Measurements from ENCODE around the gene CCDC27. TPM values are rescaled to one million over a fixed set of nuclear protein-coding genes. Genes with fewer than 3 reads are reported as not detected.

The CCDC27 gene
- total RNA-seq, 4 donors from 2014 or later = 0.13 TPM; not detected in 3

GRCh38 chr1:3710251-3710650 is 42.0 kb upstream of the CCDC27 start:
- Histone ChIP-seq H3K27ac (no peak overlapping the region), H3K4me3 (replicated peaks in 1 of 3) (no peak overlapping the region), H3K4me1 (peaks cover 0 to 6% of the 10 kb centered on the region in 2 donors), H3K27me3 (no peaks in the 10 kb centered on the region), H3K36me3 (no peaks in the 10 kb centered on the region), H3K9me3 (no peaks in the 10 kb centered on the region)
- WGBS, 2 donors = 90 to 95% methylated on average over 11 to 12 of the region's 15 CpGs
- intact Hi-C loops (cut with DNase I) = no loop called here
- TF ChIP-seq POLR2A (IDR thresholded peaks at IDR 0.05) (no peak), CTCF (IDR thresholded peaks at IDR 0.05) (no peak)
- DNase-seq = no peak

GRCh38 chr1:3711381-3711779 is 40.9 kb upstream of the CCDC27 start:
- no peak for TF ChIP-seq POLR2A (IDR thresholded peaks at IDR 0.05)
- no peak for TF ChIP-seq CTCF (IDR thresholded peaks at IDR 0.05)
- Histone ChIP-seq H3K9me3 (no peaks in the 10 kb centered on the region), H3K27ac (no peak overlapping the region), H3K36me3 (no peaks in the 10 kb centered on the region), H3K4me3 (replicated peaks in 1 of 3) (no peak overlapping the region), H3K4me1 (peaks cover 0 to 6% of the 10 kb centered on the region in 2 donors), H3K27me3 (no peaks in the 10 kb centered on the region)
- 76 to 87% methylated on average over 8 to 11 of the region's 11 CpGs for WGBS, 2 donors
- no peak for DNase-seq
- intact Hi-C loops (cut with DNase I) = no loop called here

GRCh38 chr1:3711780-3712451 is 40.3 kb upstream of the CCDC27 start:
- intact Hi-C loops (cut with DNase I) = no loop called here
- no peak overlapping the region for H3K4me3 ChIP-seq (replicated peaks in 1 of 3)
- no peaks in the 10 kb centered on the region for H3K9me3 ChIP-seq
- H3K27ac ChIP-seq = no peak overlapping the region
- no peak for DNase-seq
- H3K27me3 ChIP-seq = no peaks in the 10 kb centered on the region
- WGBS, 2 donors = 71 to 90% methylated on average over 14 to 24 of the region's 24 CpGs
- H3K4me1 ChIP-seq = peaks cover 0 to 6% of the 10 kb centered on the region in 2 donors
- no peaks in the 10 kb centered on the region for H3K36me3 ChIP-seq
- TF ChIP-seq POLR2A (IDR thresholded peaks at IDR 0.05) = no peak
- TF ChIP-seq CTCF (IDR thresholded peaks at IDR 0.05) = no peak

GRCh38 chr1:3712573-3713535 is 39.4 kb upstream of the CCDC27 start:
- WGBS, 2 donors = 40 to 58% methylated on average over 13 to 14 of the region's 19 CpGs
- no peaks in the 10 kb centered on the region for H3K9me3 ChIP-seq
- H3K27ac ChIP-seq = no peak overlapping the region
- H3K4me1 ChIP-seq = peaks cover 0 to 6% of the 10 kb centered on the region in 2 donors
- peak; percentile 48 to 61 for DNase-seq
- no peak for TF ChIP-seq POLR2A (IDR thresholded peaks at IDR 0.05)
- TF ChIP-seq CTCF (IDR thresholded peaks at IDR 0.05) = no peak
- H3K27me3 ChIP-seq = no peaks in the 10 kb centered on the region
- intact Hi-C loops (cut with DNase I) = no loop called here
- H3K4me3 ChIP-seq (replicated peaks in 1 of 3) = no peak overlapping the region
- no peaks in the 10 kb centered on the region for H3K36me3 ChIP-seq

- H3K9me3 ChIP-seq = no peaks in the 10 kb centered on the region
- no peaks in the 10 kb centered on the region for H3K27me3 ChIP-seq
- no peaks in the 10 kb centered on the region for H3K36me3 ChIP-seq
- WGBS, 2 donors = 89 to 95% methylated on average over 7 of the region's 7 CpGs
- no peak for TF ChIP-seq POLR2A (IDR thresholded peaks at IDR 0.05)
- no peak for TF ChIP-seq CTCF (IDR thresholded peaks at IDR 0.05)
- no peak overlapping the region for H3K27ac ChIP-seq
- intact Hi-C loops (cut with DNase I) = no loop called here
- DNase-seq = no peak
- H3K4me3 ChIP-seq (replicated peaks in 1 of 3) = no peak overlapping the region
- H3K4me1 ChIP-seq = peaks cover 0 to 6% of the 10 kb centered on the region in 2 donors
Measured at GRCh38 chr1:3713840-3714239, 38.4 kb upstream of the CCDC27 start.
